ENCODE data around the gene GPRC5B. TPM values are rescaled to one million over a fixed set of nuclear protein-coding genes. Genes with fewer than 3 reads are reported as not detected.

GPRC5B gene
- total RNA-seq, 1 donor from 2014 or later: 0.46 TPM

DNA sequence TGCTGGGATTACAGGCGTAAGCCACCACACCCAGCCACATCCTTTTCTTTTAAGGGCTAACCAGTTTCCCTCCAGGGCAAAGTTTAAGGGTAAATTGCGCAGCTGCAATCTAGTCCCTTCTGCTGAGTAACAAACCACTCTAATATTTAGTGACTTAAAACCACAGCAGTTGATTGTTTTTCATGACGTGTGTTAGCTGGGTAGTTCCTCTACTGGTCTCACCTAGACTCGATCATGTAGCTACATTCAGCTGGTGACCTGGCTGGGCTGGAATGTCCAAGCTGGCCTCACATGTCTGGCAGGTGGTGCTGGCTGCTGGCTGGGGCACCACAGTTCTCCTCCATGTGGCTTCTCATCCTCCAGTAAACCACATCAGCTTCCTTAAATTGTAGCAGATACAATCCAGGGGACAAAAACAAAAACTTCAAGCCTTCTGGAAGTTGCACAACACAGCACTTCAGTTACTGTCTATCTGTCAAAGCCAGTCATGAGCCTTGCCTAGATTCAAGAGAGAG is 75.5 kb downstream of the GPRC5B start:
- H3K27ac Mint-ChIP-seq (ENCODE audit: unreplicated experiment): no peak overlapping the region
- H3K36me3 Mint-ChIP-seq (ENCODE audit: unreplicated experiment): peaks cover 3% of the 10 kb centered on the region
- H3K27me3 Mint-ChIP-seq (ENCODE audit: unreplicated experiment): no peaks in the 10 kb centered on the region
- peaks cover 4% of the 10 kb centered on the region for H3K4me1 Mint-ChIP-seq (ENCODE audit: unreplicated experiment)
- TF ChIP-seq, protein P1, sequence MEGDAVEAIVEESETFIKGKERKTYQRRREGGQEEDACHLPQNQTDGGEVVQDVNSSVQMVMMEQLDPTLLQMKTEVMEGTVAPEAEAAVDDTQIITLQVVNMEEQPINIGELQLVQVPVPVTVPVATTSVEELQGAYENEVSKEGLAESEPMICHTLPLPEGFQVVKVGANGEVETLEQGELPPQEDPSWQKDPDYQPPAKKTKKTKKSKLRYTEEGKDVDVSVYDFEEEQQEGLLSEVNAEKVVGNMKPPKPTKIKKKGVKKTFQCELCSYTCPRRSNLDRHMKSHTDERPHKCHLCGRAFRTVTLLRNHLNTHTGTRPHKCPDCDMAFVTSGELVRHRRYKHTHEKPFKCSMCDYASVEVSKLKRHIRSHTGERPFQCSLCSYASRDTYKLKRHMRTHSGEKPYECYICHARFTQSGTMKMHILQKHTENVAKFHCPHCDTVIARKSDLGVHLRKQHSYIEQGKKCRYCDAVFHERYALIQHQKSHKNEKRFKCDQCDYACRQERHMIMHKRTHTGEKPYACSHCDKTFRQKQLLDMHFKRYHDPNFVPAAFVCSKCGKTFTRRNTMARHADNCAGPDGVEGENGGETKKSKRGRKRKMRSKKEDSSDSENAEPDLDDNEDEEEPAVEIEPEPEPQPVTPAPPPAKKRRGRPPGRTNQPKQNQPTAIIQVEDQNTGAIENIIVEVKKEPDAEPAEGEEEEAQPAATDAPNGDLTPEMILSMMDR (IDR thresholded peaks at IDR 0.05): no peak
- DNase-seq (ENCODE audit: extremely low spot score, unreplicated experiment): peak; percentile 42
- no peak overlapping the region for H3K4me3 Mint-ChIP-seq (ENCODE audit: unreplicated experiment)
- H3K9me3 Mint-ChIP-seq (ENCODE audit: unreplicated experiment): peaks cover 17% of the 10 kb centered on the region

GRCh38 chr16:19808061-19808641 is 76.5 kb downstream of the GPRC5B start:
- Mint-ChIP-seq H3K9me3 (ENCODE audit: unreplicated experiment) (peaks cover 12% of the 10 kb centered on the region), H3K36me3 (ENCODE audit: unreplicated experiment) (peaks cover 3% of the 10 kb centered on the region), H3K27ac (ENCODE audit: unreplicated experiment) (no peak overlapping the region), H3K4me1 (ENCODE audit: unreplicated experiment) (peaks cover 4% of the 10 kb centered on the region), H3K27me3 (ENCODE audit: unreplicated experiment) (no peaks in the 10 kb centered on the region), H3K4me3 (ENCODE audit: unreplicated experiment) (no peak overlapping the region)
- TF ChIP-seq, protein P1 (IDR thresholded peaks at IDR 0.05): no peak
- peak; percentile 57 for DNase-seq (ENCODE audit: extremely low spot score, unreplicated experiment)

Other genes with a start within 250 kb of the GPRC5B start
- 24.0 and 24.2 TPM in 2 replicates for gene KNOP1, start 166.6 kb downstream of the GPRC5B start, total RNA-seq
- gene IQCK, start 166.6 kb downstream of the GPRC5B start, total RNA-seq: 5.3 and 5.8 TPM in 2 replicates
- not detected in 2 replicates for gene GPR139, start 189.0 kb upstream of the GPRC5B start, total RNA-seq